IPS DF 4.7 (cell line): ENCODE measurements around the gene KCTD14.
"Not testable (repeated sequence)": the region's sequence is repeated elsewhere in the genome, so short reads cannot be mapped to it uniquely, and the experiment has no call there.

Experiments used
- DNase-seq: peaks from one replicate; pipeline ENCODE4 v3.0.0-alpha.2; 2013; ENCODE audit warnings: low spot score; ENCODE audit errors: extremely low read depth

KCTD14 gene

GRCh38 chr11:78046486-78046854 is 23.4 kb upstream of the KCTD14 start:
- no peak for DNase-seq

- DNase-seq: no peak
Measured at GRCh38 chr11:78045851-78046485, 22.9 kb upstream of the KCTD14 start.

GRCh38 chr11:78044706-78045105 is 21.6 kb upstream of the KCTD14 start:
- DNase-seq: no peak

GRCh38 chr11:78041843-78042440 is 18.9 kb upstream of the KCTD14 start:
- no peak for DNase-seq

GRCh38 chr11:78041380-78041719 is 18.3 kb upstream of the KCTD14 start:
- DNase-seq: not testable (repeated sequence)

GRCh38 chr11:78040691-78041379 is 17.8 kb upstream of the KCTD14 start:
- no peak for DNase-seq

GRCh38 chr11:78039919-78040671 is 17.0 kb upstream of the KCTD14 start:
- no peak for DNase-seq

- no peak for DNase-seq
Measured at GRCh38 chr11:78039391-78039918, 16.4 kb upstream of the KCTD14 start.

GRCh38 chr11:78038697-78039313 is 15.7 kb upstream of the KCTD14 start:
- DNase-seq: no peak

- DNase-seq: no peak
Measured at GRCh38 chr11:78037825-78038620, 14.9 kb upstream of the KCTD14 start.

GRCh38 chr11:78037056-78037455 is 14.0 kb upstream of the KCTD14 start:
- no peak for DNase-seq

- no peak for DNase-seq
Measured at GRCh38 chr11:78036313-78036712, 13.2 kb upstream of the KCTD14 start.

GRCh38 chr11:78034623-78035022 is 11.5 kb upstream of the KCTD14 start:
- DNase-seq: no peak

- DNase-seq: no peak
Measured at GRCh38 chr11:78033040-78033439, 10.0 kb upstream of the KCTD14 start.

GRCh38 chr11:78032090-78032489 is 9.0 kb upstream of the KCTD14 start:
- no peak for DNase-seq

GRCh38 chr11:78031629-78032028 is 8.6 kb upstream of the KCTD14 start:
- no peak for DNase-seq

GRCh38 chr11:78030429-78031325 is 7.6 kb upstream of the KCTD14 start:
- DNase-seq: no peak

- not testable (repeated sequence) for DNase-seq
Measured at GRCh38 chr11:78028423-78028822, 5.3 kb upstream of the KCTD14 start.

GRCh38 chr11:78027759-78028158 is 4.7 kb upstream of the KCTD14 start:
- DNase-seq: no peak

- no peak for DNase-seq
Measured at GRCh38 chr11:78025378-78025777, 2.3 kb upstream of the KCTD14 start.
